Measurements from ENCODE around the gene MRPL45.

DNA sequence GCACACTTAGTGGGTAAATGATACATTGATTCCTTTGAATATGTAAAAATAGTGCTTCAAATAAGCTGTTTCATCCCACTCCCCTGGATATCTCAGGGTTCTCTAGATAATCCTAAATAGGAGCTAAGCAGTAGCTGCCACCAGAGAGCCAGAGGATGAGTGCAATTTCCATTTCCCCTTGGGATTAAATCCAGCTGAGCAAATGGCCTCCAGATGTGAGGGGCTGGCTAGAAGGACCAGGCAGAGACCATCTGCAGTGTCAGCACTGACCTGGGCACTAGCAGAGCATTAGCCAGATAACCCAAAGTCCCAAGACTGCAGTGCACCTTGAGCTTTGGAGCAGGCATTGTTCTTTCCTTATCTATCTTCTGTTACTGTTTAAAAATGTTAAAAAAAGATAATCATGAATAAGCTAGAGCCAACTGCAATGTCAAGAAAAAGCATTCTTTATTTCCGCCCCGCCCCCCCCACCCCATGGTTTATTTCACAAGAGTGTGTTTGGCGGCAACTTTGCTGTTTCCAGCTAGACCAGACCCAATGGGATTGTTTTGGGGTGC, 27.3 kb downstream of the MRPL45 start:
- TF ChIP-seq JUNB (IDR thresholded peaks at IDR 0.05; ENCODE audit: unreplicated experiment) (no peak), EZH2 (IDR thresholded peaks at IDR 0.05; ENCODE audit: low read depth, unreplicated experiment) (no peak), CTCF (conservative IDR thresholded peaks at IDR 0.05; ENCODE audit: low read depth in 2 of 2) (no peak), POLR2AphosphoS5 (IDR thresholded peaks at IDR 0.05; ENCODE audit: low read depth) (no peak), CREB1 (CRISPR knock-in tag; IDR thresholded peaks at IDR 0.05; ENCODE audit: low read depth) (no peak), REST (IDR thresholded peaks at IDR 0.05; ENCODE audit: unreplicated experiment) (no peak), EZH2phosphoT487 (IDR thresholded peaks at IDR 0.05; ENCODE audit: unreplicated experiment) (no peak), ETS1 (IDR thresholded peaks at IDR 0.05) (no peak), ZNF462 (CRISPR knock-in tag; IDR thresholded peaks at IDR 0.05) (no peak), NANOG (IDR thresholded peaks at IDR 0.05; ENCODE audit: borderline replicate concordance) (no peak), STAT1 (IDR thresholded peaks at IDR 0.05; ENCODE audit: unreplicated experiment) (no peak)

All from GM23338 (cell line).